ENCODE data around the gene ERCC1.

The ERCC1 gene

GRCh38 chr19:45376045-45376724 is 47.5 kb downstream of the ERCC1 start:
- H3K4me3 ChIP-seq (ENCODE audit: low read length) = no peak overlapping the region
- no peak for TF ChIP-seq CTCF (IDR thresholded peaks at IDR 0.05; ENCODE audit: insufficient read depth, low read depth, low read length, missing control alignments)
- DNase-seq (ENCODE audit: low read depth) = peak; percentile 56

GRCh38 chr19:45370410-45371204 is 53.1 kb downstream of the ERCC1 start, which contains the start of gene ERCC2:
ERCC2 (minus strand) TSS chr19:45370573; CDS start chr19:45370540, 33 bp downstream.
- peak within 1 kb of the TSS; percentile 68 for H3K4me3 ChIP-seq (ENCODE audit: low read length)
- no peak for TF ChIP-seq CTCF (IDR thresholded peaks at IDR 0.05; ENCODE audit: insufficient read depth, low read depth, low read length, missing control alignments)
- DNase-seq (ENCODE audit: low read depth) = peak; percentile 99

- no peak for DNase-seq (ENCODE audit: low read depth)
- H3K4me3 ChIP-seq (ENCODE audit: low read length) = no peak overlapping the region
- no peak for TF ChIP-seq CTCF (IDR thresholded peaks at IDR 0.05; ENCODE audit: insufficient read depth, low read depth, low read length, missing control alignments)
Observed at GRCh38 chr19:45368737-45369340, 54.9 kb downstream of the ERCC1 start.

- no peak for TF ChIP-seq CTCF (IDR thresholded peaks at IDR 0.05; ENCODE audit: insufficient read depth, low read depth, low read length, missing control alignments)
- no peak for DNase-seq (ENCODE audit: low read depth)
Observed at GRCh38 chr19:45368127-45368526, 55.6 kb downstream of the ERCC1 start.

GRCh38 chr19:45364696-45365095 is 59.0 kb downstream of the ERCC1 start:
- no peak for DNase-seq (ENCODE audit: low read depth)
- no peak overlapping the region for H3K4me3 ChIP-seq (ENCODE audit: low read length)
- TF ChIP-seq CTCF (IDR thresholded peaks at IDR 0.05; ENCODE audit: insufficient read depth, low read depth, low read length, missing control alignments) = no peak

More at GRCh38 chr19:45368127-45368526, 55.6 kb downstream of the ERCC1 start:
- H3K4me3 ChIP-seq (ENCODE audit: low read length) = no peak overlapping the region

GRCh38 chr19:45363861-45364459 is 59.8 kb downstream of the ERCC1 start:
- no peak overlapping the region for H3K4me3 ChIP-seq (ENCODE audit: low read length)
- no peak for TF ChIP-seq CTCF (IDR thresholded peaks at IDR 0.05; ENCODE audit: insufficient read depth, low read depth, low read length, missing control alignments)
- no peak for DNase-seq (ENCODE audit: low read depth)

All from epithelial cell of esophagus (primary cell).